Glomerular visceral epithelial cell (primary cell): Measurements from ENCODE around the gene TMEM214.
A peak's percentile ranks its signal among the peaks of the same experiment; 100 is the strongest.

Experiments used
- DNase-seq: peaks from one replicate; pipeline ENCODE4 v3.0.0-alpha.2; 2016; ENCODE audit errors: extremely low spot score

Gene TMEM214

DNA sequence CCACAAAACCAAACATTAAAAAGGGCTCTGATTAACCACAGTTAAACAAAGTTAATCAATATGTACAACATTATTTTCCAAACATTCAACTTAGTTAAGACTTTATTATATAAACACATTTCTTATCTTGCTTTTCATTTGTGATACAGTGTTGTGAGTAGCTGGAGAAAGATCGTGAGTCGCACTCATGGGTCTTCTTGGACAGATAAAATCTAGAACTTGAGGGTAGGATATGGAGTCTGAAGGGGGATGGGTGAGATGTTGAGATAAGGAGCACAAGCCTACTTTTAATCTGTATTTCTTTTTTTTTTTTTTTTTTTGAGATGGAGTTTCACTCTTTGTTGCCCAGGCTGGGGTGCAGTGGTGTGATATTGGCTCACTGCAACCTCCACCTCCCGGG is 22.6 kb upstream of the TMEM214 start:
- no peak for DNase-seq

- no peak for DNase-seq
Measured at GRCh38 chr2:27013738-27014137, 19.0 kb upstream of the TMEM214 start.

GRCh38 chr2:27014771-27015433 is 17.9 kb upstream of the TMEM214 start:
- no peak for DNase-seq

DNA sequence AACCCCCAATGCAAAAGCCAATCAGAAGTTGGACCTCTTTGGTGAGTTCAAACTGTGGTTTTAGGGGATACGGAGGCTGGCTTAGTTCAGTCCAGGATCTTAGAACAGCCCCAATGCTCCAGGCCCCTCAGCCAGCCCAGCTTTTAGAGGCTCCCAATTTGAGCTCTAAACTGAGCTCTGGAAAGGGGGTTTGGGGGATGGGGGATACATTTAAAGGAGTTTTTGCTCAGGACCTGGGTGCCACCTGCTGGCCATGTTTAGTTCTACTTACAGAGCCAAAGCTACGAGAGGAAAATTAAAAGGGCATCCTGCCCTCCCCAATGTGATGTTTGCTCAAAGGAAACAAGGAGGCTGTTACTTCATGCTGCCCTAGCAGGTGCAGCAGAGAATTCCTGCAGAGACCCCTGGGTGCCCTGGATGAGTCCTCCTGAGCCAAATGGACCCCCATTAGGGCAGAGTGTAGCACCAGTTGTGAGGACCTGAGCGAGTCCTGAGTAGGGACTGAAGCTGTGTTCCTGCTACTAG is 15.9 kb upstream of the TMEM214 start:
- peak; percentile 50 for DNase-seq

DNA sequence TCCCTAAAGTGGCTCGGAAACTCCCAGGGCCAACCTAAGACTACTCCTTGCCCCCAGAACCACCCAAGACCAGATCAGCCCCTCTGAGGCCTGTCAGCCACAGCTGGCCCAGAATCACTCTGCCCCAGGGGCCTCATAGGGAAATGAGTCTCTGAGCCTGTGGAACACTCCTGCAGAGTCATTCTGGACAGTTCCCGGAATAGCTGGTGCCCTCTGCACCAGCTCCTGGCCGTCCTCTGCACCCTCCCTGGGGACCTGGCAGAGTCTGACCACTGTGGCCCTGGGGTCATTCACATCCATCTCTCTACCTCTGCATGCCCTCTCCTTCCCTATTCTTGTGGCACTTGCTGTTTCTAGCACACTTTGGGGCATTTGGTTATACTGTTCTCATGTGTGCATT is 14.6 kb upstream of the TMEM214 start:
- no peak for DNase-seq

DNA sequence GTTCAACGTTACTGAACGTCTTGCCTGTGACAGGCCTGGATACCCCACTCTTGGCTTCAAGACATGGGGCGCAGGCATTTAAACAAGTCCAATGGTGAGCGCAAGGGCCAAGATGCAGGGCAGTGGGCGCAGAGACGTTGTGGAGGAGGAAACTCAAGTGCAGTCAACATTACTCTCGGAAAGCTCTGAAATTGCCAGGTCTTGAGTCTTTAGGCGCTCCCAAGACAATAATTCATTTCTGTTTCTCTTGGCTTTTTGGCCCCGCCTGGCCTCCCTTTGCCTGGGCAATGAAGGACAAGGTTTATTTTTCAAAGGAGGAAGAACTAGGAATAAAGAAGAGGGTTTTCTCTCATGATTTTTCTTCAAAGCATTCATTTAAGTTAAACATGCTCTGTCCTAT is 13.3 kb upstream of the TMEM214 start:
- DNase-seq = no peak

- no peak for DNase-seq
Measured at GRCh38 chr2:27019931-27020855, 12.6 kb upstream of the TMEM214 start.

DNA sequence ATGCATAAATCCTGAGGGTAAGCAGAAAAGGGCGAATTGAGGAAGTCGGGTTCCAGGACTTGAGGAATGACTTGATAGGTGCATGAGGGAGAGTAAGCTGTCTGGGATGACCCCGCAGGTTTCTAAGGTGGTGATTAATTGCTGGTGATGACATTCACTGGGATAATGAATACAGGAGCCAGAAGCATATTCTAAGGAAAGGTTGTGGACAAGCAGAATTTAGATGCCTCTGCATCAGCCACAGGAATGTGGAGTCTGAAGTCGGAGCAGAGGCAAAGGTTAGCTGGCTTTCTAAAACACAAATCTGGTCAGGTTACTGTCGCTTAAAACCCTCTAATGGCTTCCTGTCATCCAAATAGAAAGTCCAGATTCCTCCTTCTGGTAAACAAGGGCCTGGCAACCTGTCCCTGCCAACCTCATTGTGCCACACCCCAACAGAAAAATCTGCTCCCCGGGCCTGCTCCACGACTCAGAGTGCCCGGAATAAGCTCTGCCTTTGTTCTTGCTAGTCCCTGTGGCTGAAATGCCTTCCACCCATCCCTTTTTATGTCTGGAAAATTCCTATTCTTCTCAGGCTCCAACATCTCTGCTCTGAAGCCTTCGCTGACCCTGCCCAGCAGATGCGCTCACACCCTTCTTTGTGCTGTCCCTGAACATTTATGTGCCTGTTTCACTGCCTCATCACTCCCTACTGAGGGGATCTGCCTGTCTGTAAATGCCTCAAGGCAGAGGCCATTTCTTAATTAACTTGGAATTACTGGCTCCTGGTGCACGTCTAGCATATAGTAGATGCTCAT is 11.3 kb upstream of the TMEM214 start:
- DNase-seq = peak; percentile 40

DNA sequence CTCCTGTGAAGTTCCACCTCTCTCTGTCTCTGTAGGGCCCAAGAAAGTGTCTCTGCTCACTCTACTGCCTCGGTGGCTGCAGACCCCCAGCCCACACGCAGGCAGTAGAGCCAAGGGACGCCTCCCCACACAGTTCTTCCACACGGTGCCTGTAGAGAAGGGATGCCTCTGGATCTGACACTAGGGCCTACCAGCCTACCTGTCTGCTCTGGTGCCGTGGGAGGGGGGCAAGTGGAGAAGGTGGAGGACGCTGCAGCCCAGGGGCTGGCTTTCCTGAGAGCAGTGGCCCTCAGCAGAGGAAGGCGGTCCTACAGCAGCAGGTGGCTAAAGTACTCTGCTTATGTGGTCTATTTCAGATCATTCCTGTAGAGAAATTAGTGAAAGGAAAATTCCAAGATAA is 9.0 kb upstream of the TMEM214 start:
- no peak for DNase-seq

DNA sequence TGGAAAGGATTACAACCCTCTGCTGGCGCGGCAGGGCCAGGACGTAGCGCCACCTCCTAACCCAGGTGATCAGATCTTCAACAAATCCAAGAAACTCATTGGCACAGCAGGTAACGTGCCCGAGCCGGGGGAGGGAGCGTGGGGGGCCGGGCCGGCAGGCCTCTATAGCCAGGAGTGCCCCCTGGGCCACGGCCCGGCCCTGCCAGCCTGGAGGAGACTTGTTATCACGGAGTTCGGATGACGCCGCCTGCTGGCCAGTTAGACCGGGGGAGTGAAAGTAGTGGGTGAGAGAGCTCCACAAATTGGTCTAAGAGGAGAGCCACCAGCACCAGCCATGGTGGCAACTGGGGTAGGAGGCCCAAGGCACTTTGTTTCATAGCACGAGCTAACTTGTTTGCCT is 8.6 kb upstream of the TMEM214 start:
- DNase-seq = no peak

DNA sequence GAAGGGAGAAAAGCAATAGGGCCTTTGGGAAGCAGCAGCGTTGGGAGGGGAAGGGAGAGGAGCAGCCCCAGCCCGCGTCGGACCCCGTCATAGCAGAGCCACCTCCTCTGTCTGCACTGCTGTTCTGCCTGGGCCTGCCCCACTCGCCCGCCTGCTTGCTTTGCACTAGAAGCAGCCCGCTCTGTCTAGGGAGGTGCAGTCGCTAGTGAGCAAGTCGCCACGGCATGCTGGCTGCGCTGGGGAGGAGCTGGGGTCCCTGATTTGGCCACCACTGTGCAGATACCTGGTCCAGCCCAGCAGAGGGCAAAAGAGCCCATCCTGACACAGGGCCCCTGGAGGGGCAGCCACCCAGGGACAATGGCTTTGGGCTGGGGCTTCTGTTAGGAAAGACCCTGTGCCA is 8.0 kb upstream of the TMEM214 start:
- no peak for DNase-seq

GRCh38 chr2:27025281-27025800 is 7.4 kb upstream of the TMEM214 start:
- DNase-seq = no peak

- no peak for DNase-seq
Measured at GRCh38 chr2:27025861-27026851, 6.6 kb upstream of the TMEM214 start.

DNA sequence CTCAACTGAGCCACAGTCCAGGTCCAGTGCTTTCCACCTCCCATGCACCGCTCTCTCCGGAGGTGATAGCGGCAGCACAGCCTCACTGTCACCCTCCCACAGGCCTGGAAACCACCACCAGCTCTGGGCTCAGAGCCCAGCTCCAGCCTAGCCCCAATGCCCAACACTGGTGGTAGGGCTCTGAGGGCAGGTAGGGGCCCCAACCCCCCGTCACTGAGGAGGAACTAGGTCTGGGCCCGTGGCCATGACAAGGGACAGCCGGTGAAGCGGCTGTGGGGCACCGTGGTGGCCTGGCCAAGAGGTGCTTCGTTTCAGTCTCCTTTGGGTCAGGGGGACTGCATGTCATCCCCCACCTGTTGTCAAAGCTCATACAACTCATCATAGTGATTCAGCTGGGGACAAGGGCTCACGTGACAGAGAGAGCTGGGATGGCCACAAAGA is 5.5 kb upstream of the TMEM214 start:
- no peak for DNase-seq

- DNase-seq = no peak
Measured at GRCh38 chr2:27029051-27029450, 3.7 kb upstream of the TMEM214 start.

DNA sequence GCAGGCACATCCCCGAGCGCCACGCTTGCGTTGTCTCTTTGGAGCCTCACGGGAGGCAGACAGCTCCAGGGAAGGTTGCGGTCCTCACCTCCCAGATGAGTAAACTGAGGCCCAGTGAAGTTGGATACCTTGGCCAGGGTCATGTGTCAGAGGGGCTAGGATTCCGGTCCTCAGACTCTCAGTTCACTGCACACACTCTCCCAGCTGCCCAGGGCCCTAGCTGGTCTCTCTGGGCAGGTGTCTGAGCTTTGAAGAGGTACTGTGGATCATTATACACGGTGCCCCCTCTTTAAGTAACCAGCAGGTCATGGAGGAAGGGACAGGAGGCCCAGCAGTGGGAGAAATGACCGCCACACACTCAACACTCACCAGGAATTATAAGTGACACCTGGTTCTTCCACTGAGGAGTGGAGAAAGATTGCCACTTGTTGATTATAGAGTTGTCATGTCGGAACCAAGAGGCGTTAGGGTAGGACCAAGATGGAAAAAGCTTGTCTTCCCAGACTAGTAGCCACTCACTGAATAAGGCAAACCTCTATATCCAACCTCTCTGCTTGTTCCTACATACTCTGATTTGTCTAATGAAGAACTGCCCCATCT is 588 bp downstream of the TMEM214 start:
- DNase-seq = no peak

DNA sequence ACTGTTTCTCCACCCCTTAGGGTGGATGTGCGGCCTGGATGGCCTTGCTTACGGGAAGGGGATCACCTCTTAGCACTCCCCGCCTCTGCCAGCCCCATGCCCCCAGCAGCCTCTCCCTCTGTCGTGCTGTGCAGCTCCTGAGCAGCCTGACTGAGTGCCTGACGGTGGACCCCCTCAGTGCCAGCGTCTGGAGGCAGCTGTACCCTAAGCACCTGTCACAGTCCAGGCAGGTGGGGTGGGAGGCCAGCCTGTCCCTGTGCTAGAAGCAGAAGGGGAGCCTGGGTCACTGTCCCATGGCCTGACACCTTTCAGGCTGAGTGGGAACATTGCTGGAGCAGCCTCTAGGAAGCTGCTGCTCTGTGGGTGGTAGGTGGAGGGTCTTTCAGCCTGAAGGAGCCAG is 5.2 kb downstream of the TMEM214 start:
- DNase-seq = no peak

- no peak for DNase-seq
Measured at GRCh38 chr2:27038631-27039339, 6.0 kb downstream of the TMEM214 start.

- DNase-seq = no peak
Measured at GRCh38 chr2:27039426-27039825, 6.7 kb downstream of the TMEM214 start.

- DNase-seq = no peak
Measured at GRCh38 chr2:27039871-27040270, 7.1 kb downstream of the TMEM214 start.
